GM18870 (cell line): Measurements from ENCODE around the gene RAB7B.

ENCODE experiments used
- ATAC-seq: cut with Tn5 transposase; IDR thresholded peaks from one replicate; pipeline ENCODE4 v1.9.1; 2021; ENCODE audit warnings: moderate library complexity; ENCODE audit not compliant: unreplicated experiment

The RAB7B gene

GRCh38 chr1:205975387-205975998 lies 27.7 kb downstream of the RAB7B start:
- ATAC-seq: no peak

- ATAC-seq: no peak
Observed at GRCh38 chr1:205974712-205975111, 28.5 kb downstream of the RAB7B start.

- ATAC-seq: no peak
Observed at GRCh38 chr1:205973377-205974232, 29.6 kb downstream of the RAB7B start.

- no peak for ATAC-seq
Observed at GRCh38 chr1:205972491-205973168, 30.6 kb downstream of the RAB7B start.

GRCh38 chr1:205972081-205972480 lies 31.1 kb downstream of the RAB7B start:
- ATAC-seq: no peak

GRCh38 chr1:205971082-205971481 lies 32.1 kb downstream of the RAB7B start:
- no peak for ATAC-seq

GRCh38 chr1:205970486-205970885 lies 32.7 kb downstream of the RAB7B start:
- ATAC-seq: no peak

- ATAC-seq: no peak
Observed at GRCh38 chr1:205969229-205969628, 34.0 kb downstream of the RAB7B start.

- no peak for ATAC-seq
Observed at GRCh38 chr1:205967554-205968335, 35.5 kb downstream of the RAB7B start.

- no peak for ATAC-seq
Observed at GRCh38 chr1:205965036-205965884, 37.9 kb downstream of the RAB7B start.

GRCh38 chr1:205963352-205964155 lies 39.6 kb downstream of the RAB7B start:
- no peak for ATAC-seq

GRCh38 chr1:205962821-205963221 lies 40.4 kb downstream of the RAB7B start:
- ATAC-seq: no peak

- ATAC-seq: no peak
Observed at GRCh38 chr1:205961991-205962820, 41.0 kb downstream of the RAB7B start.

GRCh38 chr1:205961405-205961804 lies 41.8 kb downstream of the RAB7B start:
- ATAC-seq: no peak

GRCh38 chr1:205959789-205960188 lies 43.4 kb downstream of the RAB7B start:
- ATAC-seq: no peak

- no peak for ATAC-seq
Observed at GRCh38 chr1:205955499-205955898, 47.7 kb downstream of the RAB7B start.

- no peak for ATAC-seq
Observed at GRCh38 chr1:205954819-205955404, 48.3 kb downstream of the RAB7B start.

- ATAC-seq: no peak
Observed at GRCh38 chr1:205951746-205952145, 51.4 kb downstream of the RAB7B start.
